ENCODE measurements around the gene SLC8A3.

- no peak for TF ChIP-seq KLF5 (IDR thresholded peaks at IDR 0.05; ENCODE audit: partially characterized antibody)
- no peak for TF ChIP-seq ZNF24 (IDR thresholded peaks at IDR 0.05)
- no peak for TF ChIP-seq CTCF (IDR thresholded peaks at IDR 0.05 in 2 of 3, conservative IDR thresholded peaks at IDR 0.05 in 1 of 3; ENCODE audit: control insufficient read depth in 2 of 3, extremely low read depth in 1 of 3, insufficient read depth in 1 of 3, low read depth in 3 of 3, low read length in 3 of 3)
- no peak for TF ChIP-seq ATF3 (IDR thresholded peaks at IDR 0.05; ENCODE audit: borderline replicate concordance, extremely low read depth, low read depth, low read length)
- TF ChIP-seq EP300 (IDR thresholded peaks at IDR 0.05; ENCODE audit: borderline replicate concordance in 1 of 2, control insufficient read depth in 1 of 2, low read depth in 2 of 2, low read length in 2 of 2) = no peak
- TF ChIP-seq ZBTB33 (IDR thresholded peaks at IDR 0.05) = no peak
- TF ChIP-seq MAX (IDR thresholded peaks at IDR 0.05; ENCODE audit: low read depth, low read length) = no peak
- no peak for TF ChIP-seq POLR2AphosphoS2 (IDR thresholded peaks at IDR 0.05; ENCODE audit: low read depth, low read length)
- no peak for TF ChIP-seq POLR2A (IDR thresholded peaks at IDR 0.05; ENCODE audit: low read depth, low read length)
- TF ChIP-seq EZH2 (IDR thresholded peaks at IDR 0.05; ENCODE audit: borderline replicate concordance, control insufficient read depth, low read depth, low read length) = no peak
Measured at GRCh38 chr14:70190156-70190555, 1.4 kb upstream of the SLC8A3 start.
